Right lobe of liver (tissue), 4 donors: ENCODE data around the gene CRACR2B.

Experiments used
- CTCF ChIP-seq, 4 donors: fragments of 200-600 bp in 3 of 4; fragments of 450-650 bp in 1 of 4; IDR thresholded peaks; one replicate each; pipeline versions ENCODE4 v1.5.1 to v1.8.0; 2016 to 2022; ENCODE audit warnings: antibody characterized with exemption in 4 of 4, mild to moderate bottlenecking in 2 of 4
- POLR2A ChIP-seq: fragments of 450-650 bp; IDR thresholded peaks from one replicate; pipeline ENCODE4 v1.6.1; 2017; ENCODE audit warnings: antibody characterized with exemption, mild to moderate bottlenecking
- donor health status: DM: no; HTN: no; CAD: no.
- donor health status: DM: no; HTN: no; CAD: no.
- donor health status: DM: no; HTN: yes; CAD: no.

GRCh38 chr11:867856-868358 lies 40.2 kb downstream of the CRACR2B start:
- no peak for TF ChIP-seq CTCF (IDR thresholded peaks at IDR 0.05)
- TF ChIP-seq POLR2A = no peak
